ENCODE data around the gene RAPGEF2.
A peak's percentile ranks its signal among the peaks of the same experiment; 100 is the strongest.

RAPGEF2 gene

DNA sequence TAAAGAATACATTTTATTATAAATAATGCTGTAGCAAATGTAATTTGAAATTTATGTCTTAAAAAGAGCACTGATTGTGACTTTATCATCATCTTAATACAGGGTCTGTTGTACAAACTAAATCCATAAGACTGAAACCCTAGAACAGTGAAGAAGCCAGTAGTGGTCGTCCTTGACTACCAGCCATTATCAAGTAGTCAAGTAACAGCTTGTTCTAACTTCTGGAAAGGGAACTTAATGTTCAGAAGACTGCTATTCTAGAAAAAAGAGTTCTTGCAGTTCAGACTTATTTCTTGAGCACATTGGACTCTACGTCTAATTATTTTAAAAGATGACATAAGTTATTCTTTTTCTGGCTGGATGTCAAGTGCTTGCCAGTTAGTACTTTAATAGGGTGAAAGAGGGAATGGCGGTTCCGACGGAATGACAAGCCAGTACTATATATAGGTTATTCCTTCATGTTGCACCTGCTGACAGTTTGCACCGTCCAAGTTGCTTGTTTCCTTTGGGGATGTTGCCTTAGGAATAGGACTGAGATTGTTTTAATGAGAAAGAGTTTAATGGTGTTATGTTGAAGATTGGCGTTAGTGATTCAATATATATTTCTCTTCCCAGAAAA, 109.9 kb downstream of the RAPGEF2 start:
- DNase-seq (ENCODE audit: low read depth in 2 of 2), result no peak
- H3K4me3 ChIP-seq (replicated peaks in 1 of 2; ENCODE audit: low read depth in 2 of 2, low read length in 2 of 2), result no peak overlapping the region
- TF ChIP-seq, protein P1, sequence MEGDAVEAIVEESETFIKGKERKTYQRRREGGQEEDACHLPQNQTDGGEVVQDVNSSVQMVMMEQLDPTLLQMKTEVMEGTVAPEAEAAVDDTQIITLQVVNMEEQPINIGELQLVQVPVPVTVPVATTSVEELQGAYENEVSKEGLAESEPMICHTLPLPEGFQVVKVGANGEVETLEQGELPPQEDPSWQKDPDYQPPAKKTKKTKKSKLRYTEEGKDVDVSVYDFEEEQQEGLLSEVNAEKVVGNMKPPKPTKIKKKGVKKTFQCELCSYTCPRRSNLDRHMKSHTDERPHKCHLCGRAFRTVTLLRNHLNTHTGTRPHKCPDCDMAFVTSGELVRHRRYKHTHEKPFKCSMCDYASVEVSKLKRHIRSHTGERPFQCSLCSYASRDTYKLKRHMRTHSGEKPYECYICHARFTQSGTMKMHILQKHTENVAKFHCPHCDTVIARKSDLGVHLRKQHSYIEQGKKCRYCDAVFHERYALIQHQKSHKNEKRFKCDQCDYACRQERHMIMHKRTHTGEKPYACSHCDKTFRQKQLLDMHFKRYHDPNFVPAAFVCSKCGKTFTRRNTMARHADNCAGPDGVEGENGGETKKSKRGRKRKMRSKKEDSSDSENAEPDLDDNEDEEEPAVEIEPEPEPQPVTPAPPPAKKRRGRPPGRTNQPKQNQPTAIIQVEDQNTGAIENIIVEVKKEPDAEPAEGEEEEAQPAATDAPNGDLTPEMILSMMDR (IDR thresholded peaks at IDR 0.05; ENCODE audit: low read depth, low read length), result no peak

DNA sequence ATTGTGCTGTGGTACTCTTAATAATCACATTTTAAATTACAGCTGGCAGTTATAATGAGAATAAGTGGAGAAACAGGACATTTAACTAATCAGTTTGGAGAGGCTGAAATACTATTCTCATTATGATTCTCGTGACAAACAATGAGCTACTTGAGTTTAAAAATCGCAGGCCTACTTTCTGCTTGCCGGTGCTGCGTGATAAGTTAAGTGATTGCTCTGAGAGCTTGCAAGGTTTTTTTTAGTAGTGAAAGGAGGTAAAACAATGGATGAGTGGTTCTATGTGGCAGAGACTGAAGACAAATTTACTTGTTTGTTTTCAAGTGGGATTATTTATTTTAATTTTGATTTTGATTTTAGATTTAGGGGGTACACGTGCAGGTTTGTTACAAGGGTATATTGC, 114.0 kb downstream of the RAPGEF2 start:
- TF ChIP-seq, protein P1 (IDR thresholded peaks at IDR 0.05; ENCODE audit: low read depth, low read length), result no peak
- no peak for DNase-seq (ENCODE audit: low read depth in 2 of 2)

DNA sequence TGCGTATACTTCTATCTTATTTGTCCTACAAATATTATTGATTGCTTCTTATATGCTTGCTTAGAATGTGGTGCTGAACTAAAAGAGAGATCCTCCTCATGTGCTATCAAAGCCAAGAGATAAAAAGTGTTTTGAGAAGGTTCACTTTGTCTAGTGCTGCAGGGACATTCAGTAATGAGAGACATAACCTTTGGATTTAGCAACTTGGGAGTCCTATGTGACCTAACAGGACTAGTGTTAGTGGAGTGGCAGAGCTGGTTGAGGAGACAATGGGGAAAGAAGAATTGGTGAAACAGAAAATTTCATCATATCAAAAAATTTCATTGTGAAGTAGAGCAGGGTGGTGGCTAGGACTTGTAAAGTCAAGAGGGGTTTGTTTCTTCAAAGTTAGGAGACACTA, 117.0 kb downstream of the RAPGEF2 start:
- H3K4me3 ChIP-seq (replicated peaks in 1 of 2; ENCODE audit: low read depth in 2 of 2, low read length in 2 of 2), result no peak overlapping the region
- no peak for DNase-seq (ENCODE audit: low read depth in 2 of 2)
- TF ChIP-seq, protein P1 (IDR thresholded peaks at IDR 0.05; ENCODE audit: low read depth, low read length), result no peak

More for the DNA sequence above, 114.0 kb downstream of the RAPGEF2 start:
- no peak overlapping the region for H3K4me3 ChIP-seq (replicated peaks in 1 of 2; ENCODE audit: low read depth in 2 of 2, low read length in 2 of 2)

DNA sequence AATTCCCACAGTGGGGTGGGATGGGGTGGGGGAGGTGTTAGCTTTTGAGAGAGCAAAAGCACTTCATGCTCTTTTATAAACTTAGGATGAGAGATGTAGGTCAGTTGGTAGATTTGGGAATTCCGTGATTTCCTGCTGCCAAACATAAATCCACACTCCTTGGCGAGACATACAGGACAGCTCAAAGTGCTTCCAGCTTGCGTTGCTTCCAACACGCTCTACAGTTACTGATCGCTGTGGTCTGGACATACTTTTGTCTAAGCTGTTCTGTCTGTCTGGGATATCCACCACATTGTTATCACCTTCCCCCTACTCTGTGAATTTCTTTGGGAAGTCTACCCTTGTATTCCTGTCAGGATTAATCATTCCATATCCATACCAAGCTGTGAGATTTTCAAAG, 117.5 kb downstream of the RAPGEF2 start:
- peak in 1 of 2 donors; percentile 21 for DNase-seq (ENCODE audit: low read depth in 2 of 2)
- TF ChIP-seq, protein P1 (IDR thresholded peaks at IDR 0.05; ENCODE audit: low read depth, low read length), result no peak
- H3K4me3 ChIP-seq (replicated peaks in 1 of 2; ENCODE audit: low read depth in 2 of 2, low read length in 2 of 2), result no peak overlapping the region

DNA sequence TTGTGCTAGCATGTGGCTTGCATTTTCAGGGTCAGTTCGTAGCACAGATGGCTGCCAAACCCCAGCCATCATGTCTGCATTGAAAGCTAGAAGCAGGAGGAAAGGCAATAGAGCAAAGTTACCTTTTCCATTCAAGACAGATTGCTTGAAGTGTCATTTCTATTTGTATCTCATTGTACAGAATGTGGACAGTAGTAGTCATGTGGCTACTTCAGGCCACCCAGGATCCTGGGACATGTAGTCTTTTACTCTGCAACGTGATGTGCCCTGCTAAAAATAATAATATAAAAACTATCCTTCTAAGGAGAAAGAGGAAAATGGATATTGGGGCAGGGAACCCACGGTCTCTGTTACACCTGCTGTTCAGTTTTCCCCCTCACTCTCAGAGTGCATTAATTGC, 118.4 kb downstream of the RAPGEF2 start:
- TF ChIP-seq, protein P1 (IDR thresholded peaks at IDR 0.05; ENCODE audit: low read depth, low read length), result no peak
- DNase-seq (ENCODE audit: low read depth in 2 of 2), result no peak

DNA sequence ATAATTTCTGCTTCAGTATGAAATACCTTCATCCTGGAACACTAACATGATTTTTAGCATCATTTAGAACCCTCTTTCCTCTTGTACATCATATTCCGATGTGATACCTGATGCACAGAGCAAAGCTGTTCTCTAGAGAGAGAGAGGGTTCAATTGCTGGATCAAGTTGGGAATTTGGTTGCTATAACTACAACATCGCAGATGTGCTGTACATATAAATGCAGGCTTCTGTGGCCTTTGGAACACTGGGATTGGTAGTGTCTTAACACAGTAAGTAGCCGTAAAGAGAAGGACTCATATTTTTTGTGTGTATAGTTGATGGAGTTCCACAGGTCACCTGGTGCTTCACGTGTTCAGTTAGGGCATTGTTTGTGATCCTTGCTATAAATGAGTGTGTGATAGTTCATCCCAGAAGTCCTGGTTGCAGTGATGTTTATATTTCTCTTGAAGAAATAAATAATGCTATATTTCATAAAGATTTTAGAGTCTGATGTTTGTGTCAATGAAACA, 119.2 kb downstream of the RAPGEF2 start:
- TF ChIP-seq, protein P1 (IDR thresholded peaks at IDR 0.05; ENCODE audit: low read depth, low read length), result no peak
- H3K4me3 ChIP-seq (replicated peaks in 1 of 2; ENCODE audit: low read depth in 2 of 2, low read length in 2 of 2), result no peak overlapping the region
- DNase-seq (ENCODE audit: low read depth in 2 of 2), result no peak

More for the DNA sequence above, 118.4 kb downstream of the RAPGEF2 start:
- no peak overlapping the region for H3K4me3 ChIP-seq (replicated peaks in 1 of 2; ENCODE audit: low read depth in 2 of 2, low read length in 2 of 2)

DNA sequence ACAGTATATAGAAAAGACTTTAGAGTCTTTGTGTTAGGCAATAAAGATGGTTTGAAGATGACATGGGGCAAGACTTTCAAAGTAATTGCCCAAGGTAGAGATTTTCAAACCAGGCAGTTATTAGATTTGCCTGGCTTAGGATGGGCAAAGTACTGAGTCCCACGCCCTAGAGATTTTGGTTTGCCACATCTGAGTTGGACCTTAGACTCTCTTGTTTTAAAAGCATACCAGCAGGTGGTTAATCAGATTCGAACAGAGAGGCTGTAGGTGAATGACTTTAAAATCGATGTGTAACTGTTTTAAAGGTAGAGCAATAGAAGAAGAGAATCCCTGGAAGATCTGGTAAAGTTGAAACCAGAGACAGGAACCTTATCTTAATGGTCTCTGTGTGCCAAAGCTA, 121.5 kb downstream of the RAPGEF2 start:
- no peak overlapping the region for H3K4me3 ChIP-seq (replicated peaks in 1 of 2; ENCODE audit: low read depth in 2 of 2, low read length in 2 of 2)
- TF ChIP-seq, protein P1 (IDR thresholded peaks at IDR 0.05; ENCODE audit: low read depth, low read length), result no peak
- no peak for DNase-seq (ENCODE audit: low read depth in 2 of 2)
